Measurements from ENCODE around the gene HIVEP2. TPM values are rescaled to one million over a fixed set of nuclear protein-coding genes. Genes with fewer than 3 reads are reported as not detected.
A peak's percentile ranks its signal among the peaks of the same experiment; 100 is the strongest.

HIVEP2 gene
- total RNA-seq, 2 experiments from 2014 or later: 45.8 to 49.7 TPM

- no peaks in the 10 kb centered on the region for H3K27me3 Mint-ChIP-seq
- POLR2A ChIA-PET: interaction anchor here (0.9 to 4.4 kb wide), 16 partner anchors 8 to 523 kb away, joined by 3 to 61 read pairs (median 8); partner anchors contain the start of genes ADAT2, HIVEP2 and PEX3
- peaks cover 9% of the 10 kb centered on the region for H3K36me3 Mint-ChIP-seq
- no peaks in the 10 kb centered on the region for H3K9me3 Mint-ChIP-seq
- H3K4me3 Mint-ChIP-seq: peak overlapping the region; percentile 97
- H3K4me1 Mint-ChIP-seq: peaks cover 43% of the 10 kb centered on the region
- peak overlapping the region; percentile 95 for H3K27ac Mint-ChIP-seq
- ATAC-seq (ENCODE audit: low read depth) (no peak), DNase-seq (no peak)
Measured at GRCh38 chr6:142927271-142927580, 17.8 kb downstream of the HIVEP2 start.

- peak; percentile 87 for ATAC-seq (ENCODE audit: low read depth)
- H3K36me3 Mint-ChIP-seq: peaks cover 10% of the 10 kb centered on the region
- peak overlapping the region; percentile 97 for H3K4me3 Mint-ChIP-seq
- peaks cover 44% of the 10 kb centered on the region for H3K4me1 Mint-ChIP-seq
- no peaks in the 10 kb centered on the region for H3K27me3 Mint-ChIP-seq
- H3K27ac Mint-ChIP-seq: peak overlapping the region; percentile 95
- H3K9me3 Mint-ChIP-seq: no peaks in the 10 kb centered on the region
- peak; percentile 81 for DNase-seq
- POLR2A ChIA-PET: interaction anchor here (0.7 to 4.4 kb wide), 21 partner anchors 9 to 524 kb away, joined by 3 to 61 read pairs (median 5); partner anchors contain the start of genes ADAT2, HIVEP2 and PEX3
Measured at GRCh38 chr6:142926494-142927270, 18.3 kb downstream of the HIVEP2 start.

GRCh38 chr6:142926177-142926493, 18.8 kb downstream of the HIVEP2 start:
- POLR2A ChIA-PET: interaction anchor here (0.7 to 4.4 kb wide), 20 partner anchors 9 to 524 kb away, joined by 3 to 61 read pairs (median 6); partner anchors contain the start of genes ADAT2, HIVEP2 and PEX3
- no peak for ATAC-seq (ENCODE audit: low read depth)
- H3K27ac Mint-ChIP-seq: peak overlapping the region; percentile 95
- H3K4me1 Mint-ChIP-seq: peaks cover 39% of the 10 kb centered on the region
- peaks cover 9% of the 10 kb centered on the region for H3K36me3 Mint-ChIP-seq
- H3K4me3 Mint-ChIP-seq: peak overlapping the region; percentile 83
- no peak for DNase-seq
- no peaks in the 10 kb centered on the region for H3K27me3 Mint-ChIP-seq
- no peaks in the 10 kb centered on the region for H3K9me3 Mint-ChIP-seq

GRCh38 chr6:142925575-142926110, 19.3 kb downstream of the HIVEP2 start:
- no peak for ATAC-seq (ENCODE audit: low read depth)
- peaks cover 41% of the 10 kb centered on the region for H3K4me1 Mint-ChIP-seq

GRCh38 chr6:142918339-142919042, 26.5 kb downstream of the HIVEP2 start:
- Mint-ChIP-seq H3K4me3 (peak overlapping the region; percentile 66), H3K27ac (peak overlapping the region; percentile 75), H3K9me3 (no peaks in the 10 kb centered on the region), H3K27me3 (no peaks in the 10 kb centered on the region), H3K4me1 (peaks cover 49% of the 10 kb centered on the region), H3K36me3 (peaks cover 11% of the 10 kb centered on the region)
- DNase-seq: no peak
- POLR2A ChIA-PET: interaction anchor here (1.2 to 7.6 kb wide), 3 partner anchors 9 to 27 kb away, joined by 3 to 61 read pairs (median 3); no protein-coding TSS in a partner anchor
- ATAC-seq (ENCODE audit: low read depth): no peak

More at GRCh38 chr6:142925575-142926110, 19.3 kb downstream of the HIVEP2 start:
- no peak for DNase-seq
- peak overlapping the region; percentile 87 for H3K27ac Mint-ChIP-seq
- H3K4me3 Mint-ChIP-seq: peak overlapping the region; percentile 73
- peaks cover 9% of the 10 kb centered on the region for H3K36me3 Mint-ChIP-seq
- no peaks in the 10 kb centered on the region for H3K27me3 Mint-ChIP-seq
- H3K9me3 Mint-ChIP-seq: no peaks in the 10 kb centered on the region
- POLR2A ChIA-PET: interaction anchor here (1.6 to 4.4 kb wide), 10 partner anchors 10 to 82 kb away, joined by 5 to 61 read pairs (median 12); partner anchors contain the start of gene HIVEP2

GRCh38 chr6:142916881-142917280, 28.1 kb downstream of the HIVEP2 start:
- H3K4me3 Mint-ChIP-seq: no peak overlapping the region
- H3K36me3 Mint-ChIP-seq: peaks cover 11% of the 10 kb centered on the region
- H3K27ac Mint-ChIP-seq: no peak overlapping the region
- peaks cover 59% of the 10 kb centered on the region for H3K4me1 Mint-ChIP-seq
- no peaks in the 10 kb centered on the region for H3K27me3 Mint-ChIP-seq
- H3K9me3 Mint-ChIP-seq: no peaks in the 10 kb centered on the region
- POLR2A ChIA-PET: interaction anchor here (1.2 to 7.6 kb wide), 3 partner anchors 10 to 29 kb away, joined by 3 to 61 read pairs (median 5); partner anchors contain the start of gene HIVEP2
- no peak for ATAC-seq (ENCODE audit: low read depth)
- no peak for DNase-seq

- DNase-seq: no peak
- no peaks in the 10 kb centered on the region for H3K9me3 Mint-ChIP-seq
- ATAC-seq (ENCODE audit: low read depth): no peak
- H3K27me3 Mint-ChIP-seq: no peaks in the 10 kb centered on the region
- H3K4me1 Mint-ChIP-seq: peaks cover 65% of the 10 kb centered on the region
- H3K4me3 Mint-ChIP-seq: peak overlapping the region; percentile 4
- peaks cover 9% of the 10 kb centered on the region for H3K36me3 Mint-ChIP-seq
- POLR2A ChIA-PET: interaction anchor here (1.4 to 7.6 kb wide), 3 partner anchors 11 to 14 kb away, joined by 3 to 61 read pairs (median 5); no protein-coding TSS in a partner anchor
- H3K27ac Mint-ChIP-seq: peak overlapping the region; percentile 60
Measured at GRCh38 chr6:142914937-142915697, 29.9 kb downstream of the HIVEP2 start.

GRCh38 chr6:142914369-142914768, 30.6 kb downstream of the HIVEP2 start:
- POLR2A ChIA-PET: interaction anchor here (0.8 to 7.6 kb wide), 4 partner anchors 11 to 31 kb away, joined by 3 to 61 read pairs (median 4); partner anchors contain the start of gene HIVEP2
- Mint-ChIP-seq H3K27ac (peak overlapping the region; percentile 93), H3K9me3 (no peaks in the 10 kb centered on the region), H3K4me1 (peaks cover 67% of the 10 kb centered on the region), H3K27me3 (no peaks in the 10 kb centered on the region), H3K4me3 (no peak overlapping the region), H3K36me3 (peaks cover 9% of the 10 kb centered on the region)
- no peak for DNase-seq
- no peak for ATAC-seq (ENCODE audit: low read depth)

- peaks cover 63% of the 10 kb centered on the region for H3K4me1 Mint-ChIP-seq
- POLR2A ChIA-PET: interaction anchor here (0.7 to 7.6 kb wide), 6 partner anchors 8 to 33 kb away, joined by 3 to 61 read pairs (median 4); partner anchors contain the start of gene HIVEP2
- peak overlapping the region; percentile 93 for H3K27ac Mint-ChIP-seq
- peak overlapping the region; percentile 76 for H3K4me3 Mint-ChIP-seq
- ATAC-seq (ENCODE audit: low read depth): peak; percentile 94
- peaks cover 9% of the 10 kb centered on the region for H3K36me3 Mint-ChIP-seq
- no peaks in the 10 kb centered on the region for H3K9me3 Mint-ChIP-seq
- no peaks in the 10 kb centered on the region for H3K27me3 Mint-ChIP-seq
- DNase-seq: peak; percentile 69
Measured at GRCh38 chr6:142913511-142914047, 31.4 kb downstream of the HIVEP2 start.

- H3K36me3 Mint-ChIP-seq: peaks cover 7% of the 10 kb centered on the region
- peak overlapping the region; percentile 76 for H3K4me3 Mint-ChIP-seq
- peak; percentile 37 for ATAC-seq (ENCODE audit: low read depth)
- no peaks in the 10 kb centered on the region for H3K27me3 Mint-ChIP-seq
- POLR2A ChIA-PET: interaction anchor here (0.7 to 7.6 kb wide), 4 partner anchors 9 to 34 kb away, joined by 3 to 61 read pairs (median 8); no protein-coding TSS in a partner anchor
- H3K4me1 Mint-ChIP-seq: peaks cover 65% of the 10 kb centered on the region
- H3K27ac Mint-ChIP-seq: peak overlapping the region; percentile 93
- DNase-seq: no peak
- H3K9me3 Mint-ChIP-seq: no peaks in the 10 kb centered on the region
Measured at GRCh38 chr6:142913036-142913510, 31.9 kb downstream of the HIVEP2 start.

- DNase-seq (no peak), ATAC-seq (ENCODE audit: low read depth) (no peak)
- Mint-ChIP-seq H3K36me3 (peaks cover 10% of the 10 kb centered on the region), H3K9me3 (no peaks in the 10 kb centered on the region), H3K27ac (peak overlapping the region; percentile 93), H3K4me3 (peak overlapping the region; percentile 76), H3K4me1 (peaks cover 73% of the 10 kb centered on the region), H3K27me3 (no peaks in the 10 kb centered on the region)
- POLR2A ChIA-PET: interaction anchor here (0.5 to 7.6 kb wide), 3 partner anchors 8 to 149 kb away, joined by 3 to 61 read pairs (median 12); no protein-coding TSS in a partner anchor
Measured at GRCh38 chr6:142912125-142912524, 32.9 kb downstream of the HIVEP2 start.

- Mint-ChIP-seq H3K36me3 (peaks cover 8% of the 10 kb centered on the region), H3K9me3 (no peaks in the 10 kb centered on the region), H3K27me3 (no peaks in the 10 kb centered on the region), H3K4me1 (peaks cover 76% of the 10 kb centered on the region), H3K4me3 (no peak overlapping the region), H3K27ac (peak overlapping the region; percentile 22)
- POLR2A ChIA-PET: interaction anchor here (7.6 kb wide), 1 partner anchor 16 kb away, joined by 61 read pairs; no protein-coding TSS in a partner anchor
- no peak for DNase-seq
- no peak for ATAC-seq (ENCODE audit: low read depth)
Measured at GRCh38 chr6:142911430-142911829, 33.5 kb downstream of the HIVEP2 start.

All from activated naive CD8-positive, alpha-beta T cell treated with anti-CD3 and anti-CD28 coated beads, Interleukin-2, amount 10 ng/mL, durations not matched to agents 7 days and 5 days (primary cell).